Measurements from ENCODE around the gene CATSPERZ. TPM values are rescaled to one million over a fixed set of nuclear protein-coding genes. Genes with fewer than 3 reads are reported as not detected.
"Not testable (repeated sequence)": the region's sequence is repeated elsewhere in the genome, so short reads cannot be mapped to it uniquely, and the experiment has no call there.

Gene CATSPERZ
- total RNA-seq, 1 donor from 2014 or later, result not detected

DNA sequence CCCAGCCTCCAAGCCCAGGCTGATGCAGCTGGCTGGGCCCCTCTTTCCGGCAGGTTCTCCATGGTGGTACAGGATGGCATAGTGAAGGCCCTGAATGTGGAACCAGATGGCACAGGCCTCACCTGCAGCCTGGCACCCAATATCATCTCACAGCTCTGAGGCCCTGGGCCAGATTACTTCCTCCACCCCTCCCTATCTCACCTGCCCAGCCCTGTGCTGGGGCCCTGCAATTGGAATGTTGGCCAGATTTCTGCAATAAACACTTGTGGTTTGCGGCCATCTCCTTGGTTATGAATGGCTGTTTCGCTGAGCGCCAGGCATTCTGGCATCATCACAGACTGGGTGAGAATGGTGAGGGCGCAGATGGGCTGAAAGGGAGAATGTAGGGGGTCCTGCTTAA lies 21.4 kb downstream of the CATSPERZ start:
- intact Hi-C loops (cut with DNase I), result no loop called here
- DNase-seq (peak; percentile 77), ATAC-seq (peak; percentile 27 to 49)
- Histone ChIP-seq H3K4me3 (no peak overlapping the region), H3K36me3 (peaks cover 18% of the 10 kb centered on the region), H3K9me3 (no peaks in the 10 kb centered on the region), H3K27me3 (ENCODE audit: low read depth) (no peaks in the 10 kb centered on the region), H3K4me1 (peaks cover 29% of the 10 kb centered on the region), H3K27ac (peak overlapping the region; percentile 77)
- TF ChIP-seq, protein P1, sequence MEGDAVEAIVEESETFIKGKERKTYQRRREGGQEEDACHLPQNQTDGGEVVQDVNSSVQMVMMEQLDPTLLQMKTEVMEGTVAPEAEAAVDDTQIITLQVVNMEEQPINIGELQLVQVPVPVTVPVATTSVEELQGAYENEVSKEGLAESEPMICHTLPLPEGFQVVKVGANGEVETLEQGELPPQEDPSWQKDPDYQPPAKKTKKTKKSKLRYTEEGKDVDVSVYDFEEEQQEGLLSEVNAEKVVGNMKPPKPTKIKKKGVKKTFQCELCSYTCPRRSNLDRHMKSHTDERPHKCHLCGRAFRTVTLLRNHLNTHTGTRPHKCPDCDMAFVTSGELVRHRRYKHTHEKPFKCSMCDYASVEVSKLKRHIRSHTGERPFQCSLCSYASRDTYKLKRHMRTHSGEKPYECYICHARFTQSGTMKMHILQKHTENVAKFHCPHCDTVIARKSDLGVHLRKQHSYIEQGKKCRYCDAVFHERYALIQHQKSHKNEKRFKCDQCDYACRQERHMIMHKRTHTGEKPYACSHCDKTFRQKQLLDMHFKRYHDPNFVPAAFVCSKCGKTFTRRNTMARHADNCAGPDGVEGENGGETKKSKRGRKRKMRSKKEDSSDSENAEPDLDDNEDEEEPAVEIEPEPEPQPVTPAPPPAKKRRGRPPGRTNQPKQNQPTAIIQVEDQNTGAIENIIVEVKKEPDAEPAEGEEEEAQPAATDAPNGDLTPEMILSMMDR (IDR thresholded peaks at IDR 0.05), result no peak

DNA sequence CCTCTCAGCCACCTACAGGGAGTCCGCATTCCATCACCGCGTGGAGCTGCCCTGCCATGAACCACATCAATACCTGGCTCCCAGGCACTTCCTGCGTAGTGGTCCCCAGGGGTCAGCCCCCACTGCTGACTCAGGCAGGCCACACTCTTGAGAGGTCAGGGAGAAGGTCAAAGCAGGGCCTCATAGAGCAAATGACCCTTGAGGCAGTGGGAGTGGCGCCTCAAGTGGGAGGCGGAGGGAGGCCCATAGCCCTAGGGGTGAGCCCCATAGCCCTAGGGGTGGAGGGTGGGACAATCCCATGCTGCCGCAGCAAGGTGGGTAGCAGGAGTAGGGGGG lies 22.7 kb downstream of the CATSPERZ start:
- ATAC-seq (no peak), DNase-seq (no peak)
- Histone ChIP-seq H3K27me3 (ENCODE audit: low read depth) (no peaks in the 10 kb centered on the region), H3K4me3 (no peak overlapping the region), H3K9me3 (no peaks in the 10 kb centered on the region), H3K4me1 (peaks cover 24% of the 10 kb centered on the region), H3K36me3 (peaks cover 17% of the 10 kb centered on the region), H3K27ac (no peak overlapping the region)
- intact Hi-C loops (cut with DNase I), result no loop called here
- TF ChIP-seq, protein P1 (IDR thresholded peaks at IDR 0.05), result no peak

DNA sequence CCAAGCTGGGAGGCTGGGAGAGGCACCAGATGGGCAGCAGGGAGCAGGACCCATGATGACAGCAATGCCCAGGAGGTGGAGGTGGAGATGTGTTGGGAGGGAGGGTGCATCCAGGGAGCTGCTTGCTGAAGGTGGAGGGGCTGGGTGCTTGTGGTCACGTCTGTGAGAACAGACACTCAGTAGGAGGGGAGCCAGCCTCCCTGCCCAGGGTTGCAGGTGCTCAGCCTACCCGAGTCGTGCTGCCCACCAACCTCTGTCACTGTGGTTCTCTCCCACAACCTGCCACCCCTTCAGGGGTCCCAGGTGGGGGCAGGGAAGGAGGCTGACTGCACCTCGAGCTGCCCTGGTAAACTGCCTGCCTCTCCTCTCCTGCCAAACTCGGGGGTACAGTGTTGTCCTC lies 23.2 kb downstream of the CATSPERZ start:
- TF ChIP-seq, protein P1 (IDR thresholded peaks at IDR 0.05), result no peak
- no peak for DNase-seq

DNA sequence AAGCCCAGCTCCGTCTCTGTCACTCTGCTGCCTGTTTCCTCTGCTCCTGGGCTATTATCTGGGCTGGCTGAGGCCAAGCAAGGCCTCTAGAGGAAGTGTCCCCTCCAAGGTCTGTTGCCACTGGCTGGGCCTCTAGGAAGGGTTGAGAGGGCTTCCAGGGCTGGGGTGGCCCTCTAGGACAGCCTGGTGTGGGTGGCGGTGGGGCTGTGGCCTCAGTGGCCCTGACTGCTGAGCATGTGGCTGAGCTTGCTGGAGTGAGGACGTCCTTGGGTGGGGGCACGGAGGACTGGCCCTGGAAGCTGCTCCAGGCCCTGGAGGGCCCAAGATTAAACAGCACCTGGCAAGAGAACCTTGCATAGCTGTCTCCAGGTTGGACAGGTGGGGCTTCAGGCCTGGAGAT lies 23.8 kb downstream of the CATSPERZ start:
- H3K27ac ChIP-seq; H3K27me3 ChIP-seq (ENCODE audit: low read depth); DNase-seq; H3K4me3 ChIP-seq; intact Hi-C loops (cut with DNase I); H3K9me3 ChIP-seq; ATAC-seq: not testable (repeated sequence)
- Histone ChIP-seq H3K36me3 (peaks cover 17% of the 10 kb centered on the region), H3K4me1 (peaks cover 21% of the 10 kb centered on the region)

More for the DNA sequence above, 23.2 kb downstream of the CATSPERZ start:
- Histone ChIP-seq H3K4me3 (no peak overlapping the region), H3K27me3 (ENCODE audit: low read depth) (no peaks in the 10 kb centered on the region), H3K36me3 (peaks cover 17% of the 10 kb centered on the region), H3K9me3 (no peaks in the 10 kb centered on the region), H3K27ac (no peak overlapping the region), H3K4me1 (peaks cover 24% of the 10 kb centered on the region)
- intact Hi-C loops (cut with DNase I), result no loop called here
- no peak for ATAC-seq

DNA sequence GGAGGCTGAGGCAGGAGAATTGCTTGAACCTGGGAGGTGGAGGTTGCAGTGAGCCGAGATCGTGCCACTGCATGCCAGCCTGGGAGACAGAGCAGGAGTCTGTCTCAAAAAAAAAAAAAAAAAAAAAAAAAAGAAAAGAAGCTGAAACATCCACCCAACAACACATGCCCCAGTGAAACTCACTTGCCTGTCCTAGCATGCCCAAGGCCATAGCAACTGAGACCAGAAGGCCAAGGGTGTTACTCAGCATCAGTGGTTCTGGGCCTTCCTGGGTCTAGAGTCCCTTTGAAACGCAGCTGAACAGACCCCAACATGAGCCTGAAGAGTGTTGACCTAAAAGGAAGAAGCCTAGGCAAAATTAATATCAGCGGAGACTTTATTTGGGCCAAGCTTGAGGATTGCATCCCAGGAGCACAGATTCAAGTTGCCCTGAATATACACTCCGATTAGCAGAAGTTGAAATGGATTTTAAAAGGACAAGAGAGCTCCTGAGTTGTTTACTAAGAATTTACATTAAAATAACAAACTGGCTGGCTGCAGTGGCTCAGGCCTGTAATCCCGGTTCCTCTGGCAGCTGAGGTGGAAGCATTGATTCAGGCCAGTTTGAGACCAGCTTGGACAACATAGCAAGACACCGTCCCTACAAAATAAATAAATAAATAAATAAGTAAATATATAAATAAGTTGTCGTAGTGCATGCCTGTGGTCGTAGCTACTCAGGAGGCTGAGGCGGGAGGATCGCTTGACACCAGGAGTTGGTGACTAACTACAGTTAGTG lies 24.7 kb downstream of the CATSPERZ start:
- DNase-seq, result no peak
- intact Hi-C loops (cut with DNase I), result no loop called here
- TF ChIP-seq, protein P1 (IDR thresholded peaks at IDR 0.05), result no peak
- Histone ChIP-seq H3K4me3 (no peak overlapping the region), H3K36me3 (peaks cover 17% of the 10 kb centered on the region), H3K9me3 (no peaks in the 10 kb centered on the region), H3K27me3 (ENCODE audit: low read depth) (no peaks in the 10 kb centered on the region), H3K27ac (no peak overlapping the region), H3K4me1 (peaks cover 13% of the 10 kb centered on the region)
- no peak for ATAC-seq

DNA sequence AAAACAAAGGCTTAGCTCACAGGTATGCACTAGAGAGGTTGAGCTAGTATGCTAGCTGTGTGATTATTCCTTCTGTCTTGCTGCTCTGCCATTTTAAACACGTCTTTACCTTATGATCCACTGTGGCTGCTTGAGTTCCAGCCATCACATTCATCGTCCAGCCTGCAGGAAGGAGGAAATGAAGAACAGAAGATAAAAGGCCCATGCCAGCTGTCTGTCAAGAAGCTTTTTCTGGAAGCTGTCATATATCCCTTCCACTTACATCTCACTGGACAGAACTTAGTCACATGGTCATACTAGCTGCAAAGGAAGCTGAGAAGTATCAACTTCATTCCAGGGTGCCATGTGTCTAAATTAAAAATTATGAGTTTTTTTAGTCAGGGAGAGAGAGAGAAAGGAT lies 27.2 kb downstream of the CATSPERZ start:
- Histone ChIP-seq H3K27me3 (ENCODE audit: low read depth) (no peaks in the 10 kb centered on the region), H3K9me3 (no peaks in the 10 kb centered on the region), H3K27ac (no peak overlapping the region), H3K4me1 (peaks cover 20% of the 10 kb centered on the region), H3K4me3 (no peak overlapping the region), H3K36me3 (peaks cover 5% of the 10 kb centered on the region)
- TF ChIP-seq, protein P1 (IDR thresholded peaks at IDR 0.05), result no peak
- ATAC-seq (no peak), DNase-seq (no peak)
- intact Hi-C loops (cut with DNase I), result no loop called here
